ENCODE results near the gene CABLES1. TPM values are rescaled to one million over a fixed set of nuclear protein-coding genes. Genes with fewer than 3 reads are reported as not detected.

CABLES1 gene
- total RNA-seq, 1 donor from 2014 or later: 50.9 TPM

GRCh38 chr18:23182606-23183005 lies 47.3 kb downstream of the CABLES1 start:
- TF ChIP-seq, protein P1, sequence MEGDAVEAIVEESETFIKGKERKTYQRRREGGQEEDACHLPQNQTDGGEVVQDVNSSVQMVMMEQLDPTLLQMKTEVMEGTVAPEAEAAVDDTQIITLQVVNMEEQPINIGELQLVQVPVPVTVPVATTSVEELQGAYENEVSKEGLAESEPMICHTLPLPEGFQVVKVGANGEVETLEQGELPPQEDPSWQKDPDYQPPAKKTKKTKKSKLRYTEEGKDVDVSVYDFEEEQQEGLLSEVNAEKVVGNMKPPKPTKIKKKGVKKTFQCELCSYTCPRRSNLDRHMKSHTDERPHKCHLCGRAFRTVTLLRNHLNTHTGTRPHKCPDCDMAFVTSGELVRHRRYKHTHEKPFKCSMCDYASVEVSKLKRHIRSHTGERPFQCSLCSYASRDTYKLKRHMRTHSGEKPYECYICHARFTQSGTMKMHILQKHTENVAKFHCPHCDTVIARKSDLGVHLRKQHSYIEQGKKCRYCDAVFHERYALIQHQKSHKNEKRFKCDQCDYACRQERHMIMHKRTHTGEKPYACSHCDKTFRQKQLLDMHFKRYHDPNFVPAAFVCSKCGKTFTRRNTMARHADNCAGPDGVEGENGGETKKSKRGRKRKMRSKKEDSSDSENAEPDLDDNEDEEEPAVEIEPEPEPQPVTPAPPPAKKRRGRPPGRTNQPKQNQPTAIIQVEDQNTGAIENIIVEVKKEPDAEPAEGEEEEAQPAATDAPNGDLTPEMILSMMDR (IDR thresholded peaks at IDR 0.05): no peak
- H3K4me3 Mint-ChIP-seq (ENCODE audit: unreplicated experiment): no peak overlapping the region
- peaks cover 13% of the 10 kb centered on the region for H3K4me1 Mint-ChIP-seq (ENCODE audit: unreplicated experiment)
- no peaks in the 10 kb centered on the region for H3K27me3 Mint-ChIP-seq (ENCODE audit: unreplicated experiment)
- DNase-seq (ENCODE audit: extremely low spot score, unreplicated experiment): no peak
- H3K36me3 Mint-ChIP-seq (ENCODE audit: unreplicated experiment): peaks cover 1% of the 10 kb centered on the region
- no peak overlapping the region for H3K27ac Mint-ChIP-seq (ENCODE audit: unreplicated experiment)
- no peaks in the 10 kb centered on the region for H3K9me3 Mint-ChIP-seq (ENCODE audit: unreplicated experiment)

- no peak for DNase-seq (ENCODE audit: extremely low spot score, unreplicated experiment)
- Mint-ChIP-seq H3K27me3 (ENCODE audit: unreplicated experiment) (no peaks in the 10 kb centered on the region), H3K9me3 (ENCODE audit: unreplicated experiment) (no peaks in the 10 kb centered on the region), H3K4me3 (ENCODE audit: unreplicated experiment) (no peak overlapping the region), H3K27ac (ENCODE audit: unreplicated experiment) (no peak overlapping the region), H3K36me3 (ENCODE audit: unreplicated experiment) (peaks cover 1% of the 10 kb centered on the region), H3K4me1 (ENCODE audit: unreplicated experiment) (peaks cover 8% of the 10 kb centered on the region)
- TF ChIP-seq, protein P1 (IDR thresholded peaks at IDR 0.05): no peak
Measured at GRCh38 chr18:23183411-23184150, 48.3 kb downstream of the CABLES1 start.

DNA sequence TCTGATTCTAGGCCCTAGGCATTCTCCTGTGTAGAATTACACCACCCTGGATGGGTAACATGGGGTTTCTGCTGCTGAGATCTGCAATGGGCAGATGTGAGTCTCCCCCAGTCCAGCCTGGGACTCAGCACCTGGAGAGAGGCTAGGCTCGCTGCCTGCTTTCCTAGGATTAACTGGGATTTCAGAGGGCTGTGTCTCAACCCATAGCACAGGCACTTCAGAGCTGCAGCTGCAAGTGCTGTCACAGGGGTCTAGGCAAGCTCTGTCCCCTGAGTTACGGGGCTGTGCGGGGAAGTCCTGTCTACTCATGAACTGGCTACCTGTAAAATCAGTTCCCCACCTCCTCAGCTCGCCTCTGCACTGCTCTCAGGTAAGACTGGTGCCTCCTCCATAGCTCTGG lies 51.5 kb downstream of the CABLES1 start:
- DNase-seq (ENCODE audit: extremely low spot score, unreplicated experiment): no peak
- no peaks in the 10 kb centered on the region for H3K9me3 Mint-ChIP-seq (ENCODE audit: unreplicated experiment)
- no peaks in the 10 kb centered on the region for H3K27me3 Mint-ChIP-seq (ENCODE audit: unreplicated experiment)
- H3K4me1 Mint-ChIP-seq (ENCODE audit: unreplicated experiment): no peaks in the 10 kb centered on the region
- no peak overlapping the region for H3K4me3 Mint-ChIP-seq (ENCODE audit: unreplicated experiment)
- peaks cover 10% of the 10 kb centered on the region for H3K36me3 Mint-ChIP-seq (ENCODE audit: unreplicated experiment)
- TF ChIP-seq, protein P1 (IDR thresholded peaks at IDR 0.05): no peak
- no peak overlapping the region for H3K27ac Mint-ChIP-seq (ENCODE audit: unreplicated experiment)

DNA sequence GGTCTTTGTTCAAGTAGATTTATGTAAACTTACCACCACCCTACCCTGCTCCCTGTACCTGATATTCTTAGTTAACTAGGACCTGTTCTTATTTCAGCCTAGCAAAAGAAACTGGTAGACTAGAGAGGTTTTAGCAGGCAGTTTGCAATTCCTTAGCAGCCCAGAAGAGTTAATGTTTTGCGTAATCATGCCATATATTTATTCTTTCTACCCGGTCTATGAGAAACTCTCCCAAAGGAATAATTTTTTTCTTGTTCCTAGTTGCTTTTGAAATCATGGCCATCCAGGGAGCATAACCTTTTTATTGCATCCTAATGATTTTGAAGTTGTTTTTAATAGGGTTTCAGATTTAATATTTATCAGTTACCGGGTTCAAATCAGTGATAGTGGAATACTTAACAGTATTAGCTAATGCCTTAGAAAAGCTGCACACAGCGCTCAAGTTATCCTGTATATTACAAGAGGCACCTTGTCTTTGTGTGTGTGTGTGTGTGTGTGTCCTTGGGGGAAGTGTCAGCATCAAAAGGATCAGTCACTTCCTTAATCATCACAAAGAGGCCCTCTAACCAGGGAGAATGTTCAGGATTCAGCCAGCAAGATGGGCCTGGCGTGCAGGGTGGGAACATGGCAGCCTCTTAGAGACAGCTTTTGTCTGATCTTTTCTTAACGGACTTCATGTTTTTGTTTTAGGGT lies 52.9 kb downstream of the CABLES1 start:
- Mint-ChIP-seq H3K27me3 (ENCODE audit: unreplicated experiment) (no peaks in the 10 kb centered on the region), H3K4me1 (ENCODE audit: unreplicated experiment) (peaks cover 9% of the 10 kb centered on the region), H3K36me3 (ENCODE audit: unreplicated experiment) (peaks cover 11% of the 10 kb centered on the region), H3K9me3 (ENCODE audit: unreplicated experiment) (no peaks in the 10 kb centered on the region), H3K27ac (ENCODE audit: unreplicated experiment) (no peak overlapping the region), H3K4me3 (ENCODE audit: unreplicated experiment) (no peak overlapping the region)
- DNase-seq (ENCODE audit: extremely low spot score, unreplicated experiment): no peak
- TF ChIP-seq, protein P1 (IDR thresholded peaks at IDR 0.05): no peak

DNA sequence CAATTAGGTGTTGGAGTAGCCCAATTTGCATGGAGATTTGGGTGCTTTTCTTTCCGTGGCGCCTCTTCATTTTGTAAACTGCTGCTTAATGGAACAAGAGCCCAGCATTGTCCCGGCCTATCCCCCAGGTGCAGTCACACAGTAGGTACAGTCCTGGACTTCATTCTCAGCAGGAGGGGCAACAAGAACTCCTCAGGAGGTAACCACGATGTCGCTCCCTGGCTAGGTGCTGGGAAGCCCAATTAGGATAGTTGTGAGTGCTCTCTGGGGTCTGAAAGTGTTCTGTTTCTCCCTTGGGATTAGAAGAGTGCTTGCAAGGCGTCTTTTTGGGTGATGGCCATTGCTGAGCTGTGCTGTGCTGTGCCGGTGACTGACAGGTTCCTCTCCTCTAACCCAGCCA lies 53.8 kb downstream of the CABLES1 start:
- no peak for DNase-seq (ENCODE audit: extremely low spot score, unreplicated experiment)
- H3K27ac Mint-ChIP-seq (ENCODE audit: unreplicated experiment): no peak overlapping the region
- TF ChIP-seq, protein P1 (IDR thresholded peaks at IDR 0.05): no peak

More for the DNA sequence above, 53.8 kb downstream of the CABLES1 start:
- Mint-ChIP-seq H3K27me3 (ENCODE audit: unreplicated experiment) (no peaks in the 10 kb centered on the region), H3K4me3 (ENCODE audit: unreplicated experiment) (no peak overlapping the region), H3K36me3 (ENCODE audit: unreplicated experiment) (peaks cover 11% of the 10 kb centered on the region), H3K4me1 (ENCODE audit: unreplicated experiment) (peaks cover 13% of the 10 kb centered on the region), H3K9me3 (ENCODE audit: unreplicated experiment) (no peaks in the 10 kb centered on the region)

Data from osteocyte (in vitro differentiated cells).